Measurements from ENCODE around the gene FLT1.

The FLT1 gene

GRCh38 chr13:28375250-28375930 is 119.5 kb downstream of the FLT1 start:
- Histone ChIP-seq H3K4me3 (no peak overlapping the region), H3K27me3 (no peaks in the 10 kb centered on the region), H3K36me3 (no peaks in the 10 kb centered on the region), H3K9me3 (no peaks in the 10 kb centered on the region), H3K27ac (no peak overlapping the region), H3K4me1 (no peaks in the 10 kb centered on the region)
- intact Hi-C loops (cut with DNase I; ENCODE audit: low total_unique reads): no loop called here
- DNase-seq: no peak
- no peak for TF ChIP-seq CTCF (IDR thresholded peaks at IDR 0.05)

GRCh38 chr13:28373810-28374209 is 121.1 kb downstream of the FLT1 start:
- Histone ChIP-seq H3K4me1 (no peaks in the 10 kb centered on the region), H3K27ac (no peak overlapping the region), H3K9me3 (no peaks in the 10 kb centered on the region), H3K4me3 (no peak overlapping the region), H3K27me3 (no peaks in the 10 kb centered on the region), H3K36me3 (no peaks in the 10 kb centered on the region)
- no peak for DNase-seq
- no peak for TF ChIP-seq CTCF (IDR thresholded peaks at IDR 0.05)
- intact Hi-C loops (cut with DNase I; ENCODE audit: low total_unique reads): no loop called here

- intact Hi-C loops (cut with DNase I; ENCODE audit: low total_unique reads): no loop called here
- Histone ChIP-seq H3K36me3 (no peaks in the 10 kb centered on the region), H3K4me1 (no peaks in the 10 kb centered on the region), H3K27ac (no peak overlapping the region), H3K4me3 (no peak overlapping the region), H3K27me3 (no peaks in the 10 kb centered on the region), H3K9me3 (no peaks in the 10 kb centered on the region)
- no peak for DNase-seq
- TF ChIP-seq CTCF (IDR thresholded peaks at IDR 0.05): no peak
Measured at GRCh38 chr13:28370448-28370847, 124.5 kb downstream of the FLT1 start.

GRCh38 chr13:28358708-28359107 is 136.2 kb downstream of the FLT1 start:
- H3K36me3 ChIP-seq: no peaks in the 10 kb centered on the region
- DNase-seq: no peak
- no peak overlapping the region for H3K27ac ChIP-seq
- no peaks in the 10 kb centered on the region for H3K9me3 ChIP-seq
- H3K4me3 ChIP-seq: no peak overlapping the region
- intact Hi-C loops (cut with DNase I; ENCODE audit: low total_unique reads): no loop called here
- no peaks in the 10 kb centered on the region for H3K27me3 ChIP-seq
- no peaks in the 10 kb centered on the region for H3K4me1 ChIP-seq
- no peak for TF ChIP-seq CTCF (IDR thresholded peaks at IDR 0.05)

- TF ChIP-seq CTCF (IDR thresholded peaks at IDR 0.05): no peak
- DNase-seq: no peak
- intact Hi-C loops (cut with DNase I; ENCODE audit: low total_unique reads): no loop called here
- Histone ChIP-seq H3K27me3 (no peaks in the 10 kb centered on the region), H3K4me1 (no peaks in the 10 kb centered on the region), H3K4me3 (no peak overlapping the region), H3K27ac (no peak overlapping the region), H3K36me3 (no peaks in the 10 kb centered on the region), H3K9me3 (no peaks in the 10 kb centered on the region)
Measured at GRCh38 chr13:28357911-28358433, 137.0 kb downstream of the FLT1 start.

Data from tibial artery (tissue), 4 donors.